GM18505 (cell line): ENCODE data around the gene SGTA.

Source experiments
- ATAC-seq: cut with Tn5 transposase; IDR thresholded peaks from one replicate; pipeline ENCODE4 v1.9.1; 2021; ENCODE audit not compliant: unreplicated experiment
- POLR2A ChIP-seq: IDR thresholded peaks from 4 replicates; pipeline ENCODE4 v1.6.1; 2011; ENCODE audit warnings: borderline replicate concordance; ENCODE audit not compliant: insufficient read depth, insufficient read length; ENCODE audit errors: extremely low read depth

Gene SGTA

DNA sequence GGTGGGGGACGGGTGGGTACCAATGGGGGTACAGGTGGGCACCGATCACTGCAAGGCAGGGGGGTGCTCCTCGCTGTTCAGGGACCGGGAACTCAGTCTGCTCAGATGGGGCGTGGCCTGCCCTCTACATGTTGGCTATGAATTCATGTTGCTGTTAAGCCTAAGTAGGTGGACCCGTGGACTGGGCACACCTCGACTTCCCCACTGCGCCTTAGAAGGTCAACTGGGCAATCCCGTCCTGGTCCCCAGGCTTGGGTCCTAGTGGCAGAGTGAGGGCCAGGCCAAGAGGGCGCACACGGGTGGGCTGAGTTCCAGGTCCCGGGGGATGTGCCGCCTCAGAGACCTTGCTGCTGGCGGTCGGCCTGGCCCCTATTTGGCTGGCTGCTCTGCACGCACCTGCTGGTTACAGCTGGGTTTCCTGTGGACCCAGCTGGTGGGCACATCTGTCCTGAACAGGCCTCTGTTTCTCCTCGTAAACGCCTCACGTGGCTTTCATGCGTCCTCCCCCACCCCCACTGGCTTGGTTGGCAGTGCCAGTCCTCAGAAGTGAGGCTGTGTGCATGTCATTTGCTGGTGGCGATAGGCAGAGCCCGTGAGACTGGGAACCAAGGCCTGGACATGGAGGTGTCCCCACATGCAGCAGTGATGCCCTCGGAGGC, 23.0 kb upstream of the SGTA start:
- no peak for ATAC-seq
- no peak for TF ChIP-seq POLR2A

DNA sequence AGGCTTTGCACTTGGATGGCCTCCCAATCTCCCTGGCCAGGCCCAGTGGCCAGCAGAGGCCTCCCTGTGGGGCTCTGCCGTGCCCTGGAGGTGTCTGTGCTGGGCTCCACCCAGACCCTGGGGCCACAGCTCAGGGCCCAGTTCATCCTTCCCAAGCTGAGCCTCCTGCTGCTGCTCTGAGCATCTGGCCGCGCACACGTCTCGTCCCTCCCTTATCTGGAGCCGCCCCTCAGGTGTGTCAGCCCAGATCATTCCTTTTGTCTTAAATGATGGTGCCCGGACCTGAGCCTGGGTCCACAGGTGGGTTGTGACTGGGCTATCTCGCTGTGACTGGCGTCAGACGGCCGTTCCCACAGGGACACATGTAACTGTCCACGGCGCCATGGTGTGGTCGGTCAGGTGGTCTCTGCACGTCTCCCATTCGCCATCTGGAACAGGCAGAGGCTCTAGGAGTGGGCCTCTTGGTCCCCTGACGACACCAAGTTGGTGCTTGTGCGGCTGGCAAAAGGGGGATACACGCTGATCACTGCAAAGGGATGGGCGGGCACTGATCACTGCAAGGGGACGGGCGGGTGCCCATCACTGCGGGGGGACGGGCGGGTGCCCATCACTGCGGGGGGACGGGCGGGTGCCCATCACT, 22.3 kb upstream of the SGTA start:
- ATAC-seq: no peak
- no peak for TF ChIP-seq POLR2A

DNA sequence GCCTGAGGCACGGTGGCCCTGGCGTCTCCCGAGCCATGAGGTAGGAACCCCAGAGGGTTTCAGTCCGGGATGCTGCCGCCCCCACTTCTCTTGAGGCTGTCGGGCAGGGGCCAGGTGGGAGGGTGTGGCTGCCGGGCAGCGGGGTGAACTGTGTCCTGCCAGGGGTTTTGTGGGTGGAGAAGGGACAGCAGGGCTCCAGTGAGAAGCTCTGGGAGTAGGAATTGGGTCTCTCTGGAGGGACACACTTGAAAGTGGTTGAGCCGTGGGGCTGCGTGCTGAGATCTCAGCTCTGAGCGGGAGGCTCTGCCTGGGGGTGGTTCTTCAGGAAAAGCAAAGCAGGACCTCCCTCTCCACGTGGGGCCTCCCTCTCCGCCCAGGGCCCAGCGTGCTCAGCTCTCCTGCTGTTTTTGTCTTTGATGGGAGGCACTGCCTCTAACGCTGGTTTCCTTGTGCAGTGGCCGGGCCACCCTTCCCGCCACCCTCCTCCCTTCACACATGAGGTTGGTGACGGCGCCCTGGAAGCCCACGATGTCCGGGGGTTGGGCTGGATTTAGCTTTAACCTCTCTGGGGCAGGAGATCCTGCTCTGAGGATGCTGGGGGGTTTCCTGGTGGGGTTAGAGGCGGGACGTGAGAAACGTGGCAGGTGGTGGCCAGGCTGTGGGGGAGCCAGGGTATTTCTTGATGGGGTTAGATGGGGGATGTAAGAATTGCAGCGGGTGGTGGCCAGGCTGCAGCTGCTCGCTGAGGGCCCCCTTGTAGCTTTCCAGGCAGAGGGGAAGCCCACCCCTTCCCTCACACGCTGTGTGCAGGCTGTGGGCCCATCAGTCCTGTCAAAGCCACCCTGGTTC, 21.3 kb upstream of the SGTA start:
- TF ChIP-seq POLR2A: no peak
- ATAC-seq: no peak

DNA sequence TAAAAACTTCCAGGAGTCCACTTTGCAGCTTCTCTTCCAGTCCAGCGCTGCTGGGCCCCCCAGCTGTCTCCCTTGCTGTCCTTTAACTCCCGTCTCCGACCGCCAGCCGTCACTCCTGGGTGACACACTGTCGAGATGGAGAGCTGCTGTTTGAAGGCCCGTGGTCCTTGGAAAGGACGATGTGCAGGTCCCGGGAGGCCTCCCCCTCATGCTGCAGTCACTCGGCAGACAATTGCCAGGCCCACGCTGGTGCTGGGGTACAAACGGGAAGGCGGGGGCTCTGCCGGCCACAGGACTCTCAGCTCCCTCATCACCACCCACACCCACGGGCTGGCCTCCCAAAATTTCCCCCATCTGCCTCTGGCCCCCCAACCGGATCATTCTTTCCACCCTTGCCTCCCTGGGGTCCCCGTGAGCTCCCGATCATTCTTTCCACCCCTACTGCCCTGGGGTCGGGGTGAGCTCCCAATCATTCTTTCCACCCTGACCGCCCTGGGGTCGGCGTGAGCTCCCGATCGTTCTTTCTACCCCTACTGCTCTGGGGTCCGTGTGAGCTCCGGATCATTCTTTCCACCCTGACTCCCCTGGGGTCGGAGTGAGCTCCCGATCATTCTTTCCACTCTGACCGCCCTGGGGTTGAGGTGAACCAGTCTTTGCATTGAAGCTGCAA, 20.5 kb upstream of the SGTA start:
- no peak for TF ChIP-seq POLR2A
- no peak for ATAC-seq

DNA sequence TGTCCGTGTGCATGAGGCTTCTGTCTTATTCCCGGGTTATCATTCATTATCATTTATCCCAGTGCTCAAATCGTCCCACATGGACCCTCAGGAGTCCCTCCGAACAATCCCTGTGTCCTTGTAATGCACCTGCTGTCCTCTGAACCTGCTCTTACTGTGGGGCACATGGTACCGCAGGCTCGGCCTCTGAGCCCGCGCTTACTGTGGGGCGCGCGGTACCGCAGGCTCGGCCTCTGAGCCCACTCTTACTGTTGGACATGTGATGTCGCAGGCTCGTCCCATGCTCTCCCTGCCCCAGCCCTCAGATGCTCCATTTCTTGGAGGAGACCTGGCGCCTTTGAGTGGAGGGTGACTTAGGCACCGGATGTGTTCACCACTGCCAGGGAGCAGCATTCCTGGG, 19.8 kb upstream of the SGTA start:
- TF ChIP-seq POLR2A: no peak

DNA sequence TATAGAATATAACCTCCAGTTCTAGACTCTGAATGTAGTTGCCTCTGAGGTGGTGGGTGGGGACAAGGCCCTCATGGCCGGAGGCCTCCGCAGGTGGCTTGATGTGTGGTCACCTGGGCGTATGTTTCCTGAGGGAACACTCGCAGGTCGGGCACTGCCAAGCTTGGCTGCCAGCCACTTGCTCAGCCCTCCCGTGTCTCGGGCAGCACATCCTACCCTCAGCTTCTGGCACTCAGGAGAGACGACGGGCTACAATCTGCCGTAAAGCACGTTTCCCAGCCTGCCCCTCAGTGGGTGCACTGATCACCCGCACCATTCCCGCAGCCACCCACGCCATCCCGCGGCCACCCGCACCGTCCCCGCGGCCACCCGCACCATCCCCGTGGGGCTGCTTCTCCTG, 17.4 kb upstream of the SGTA start:
- no peak for TF ChIP-seq POLR2A
- no peak for ATAC-seq

More for the DNA sequence above, 19.8 kb upstream of the SGTA start:
- ATAC-seq: no peak

DNA sequence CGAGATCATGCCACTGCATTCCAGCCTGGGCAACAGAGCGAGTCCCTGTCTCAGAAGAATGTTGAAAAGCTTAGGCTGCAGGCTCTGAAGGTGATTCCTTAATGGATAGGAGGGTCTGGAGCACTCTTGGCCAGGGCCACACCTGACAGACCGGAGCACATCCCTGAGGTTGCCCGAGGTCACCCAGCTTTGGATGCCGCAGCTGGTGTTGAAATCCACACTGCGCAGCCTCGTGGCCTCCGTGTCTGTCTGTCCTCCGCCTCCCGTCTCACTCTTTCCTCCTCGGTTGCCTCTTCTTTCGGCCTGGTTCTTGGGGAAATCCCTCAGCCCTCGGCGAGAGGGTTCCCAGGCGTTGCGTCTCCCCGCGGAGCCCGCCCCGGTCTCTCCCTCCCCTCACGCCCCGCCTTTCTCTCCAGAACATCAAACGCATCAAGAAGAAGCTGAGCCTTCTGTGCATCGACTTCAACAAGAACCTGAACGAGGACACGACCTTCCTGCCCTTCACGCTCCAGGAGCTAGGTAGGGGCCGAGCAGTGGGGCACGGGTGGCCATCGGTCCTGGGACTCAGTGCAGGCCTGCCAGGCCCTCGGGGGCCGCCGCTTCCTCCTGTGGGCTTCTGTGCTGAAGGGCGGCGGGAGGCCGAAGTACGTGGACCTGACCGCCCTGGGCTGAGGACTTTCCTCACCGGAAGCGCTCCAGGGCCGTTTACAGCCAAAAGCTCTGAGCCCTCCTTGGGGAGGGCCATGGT, 16.4 kb upstream of the SGTA start:
- no peak for ATAC-seq
- no peak for TF ChIP-seq POLR2A

DNA sequence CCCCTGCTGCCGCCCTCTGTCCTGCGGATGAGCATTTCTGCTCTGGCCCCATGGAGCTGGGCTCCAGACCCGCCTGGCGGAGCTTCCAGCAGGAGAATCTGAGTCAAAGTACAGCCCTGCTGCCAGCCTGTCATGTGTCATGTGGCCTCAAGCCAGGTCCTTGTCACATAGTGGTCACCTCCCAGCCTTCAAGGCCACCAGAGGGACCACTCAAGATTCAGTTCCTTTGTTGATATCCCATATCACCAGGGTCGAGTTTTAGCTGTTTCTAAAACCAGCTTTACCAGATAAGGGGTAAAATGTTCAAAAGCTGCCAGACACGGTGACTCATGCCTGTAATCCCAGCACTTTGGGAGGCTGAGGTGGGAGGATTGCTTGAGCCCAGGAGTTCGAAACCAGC, 15.7 kb upstream of the SGTA start:
- TF ChIP-seq POLR2A: no peak
- no peak for ATAC-seq

DNA sequence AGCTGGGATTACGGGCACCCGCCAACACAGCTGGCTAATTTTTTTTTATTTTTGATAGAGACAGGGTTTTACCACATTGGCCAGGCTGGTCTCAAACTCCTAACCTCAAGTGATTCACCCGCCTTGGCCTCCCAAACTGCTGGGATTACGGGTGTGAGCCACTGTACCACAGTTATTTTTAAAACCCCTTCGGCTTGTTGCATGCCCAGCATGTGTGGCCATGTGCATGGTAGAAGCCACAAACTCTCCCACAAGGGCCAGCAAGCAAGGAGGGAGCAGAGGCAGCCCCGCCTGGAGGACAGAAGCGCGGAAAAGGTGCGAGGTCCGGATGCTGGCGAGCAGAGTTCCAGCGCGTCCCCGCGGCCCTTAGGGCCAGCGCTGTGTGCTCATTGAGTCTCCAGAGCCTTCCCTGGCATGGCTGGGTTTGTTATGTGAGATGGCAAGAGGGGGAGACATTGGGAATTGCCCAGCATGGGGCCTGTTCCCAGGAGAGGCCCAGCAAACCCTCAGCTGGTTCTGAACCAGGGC, 15.1 kb upstream of the SGTA start:
- ATAC-seq: no peak
- TF ChIP-seq POLR2A: no peak

DNA sequence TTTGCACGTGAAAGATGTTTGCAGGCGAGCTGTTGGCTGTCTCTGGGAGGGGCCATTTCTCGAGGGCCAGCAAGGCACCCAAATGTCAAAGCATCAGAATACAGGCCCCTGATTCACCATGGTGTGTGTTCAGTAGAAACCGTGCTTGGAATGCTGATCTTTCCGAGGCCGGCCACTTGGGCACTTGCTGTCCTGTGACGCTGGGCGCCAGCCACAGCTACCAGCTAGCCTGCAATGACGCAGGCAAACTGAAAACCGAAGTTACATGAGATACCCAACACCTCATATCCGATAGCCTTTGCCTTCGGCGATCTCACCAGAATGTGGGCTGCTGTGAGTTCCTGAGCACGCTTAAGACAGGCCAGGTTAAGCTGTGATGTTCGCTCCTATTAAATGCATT, 14.2 kb upstream of the SGTA start:
- ATAC-seq: no peak
- TF ChIP-seq POLR2A: no peak

DNA sequence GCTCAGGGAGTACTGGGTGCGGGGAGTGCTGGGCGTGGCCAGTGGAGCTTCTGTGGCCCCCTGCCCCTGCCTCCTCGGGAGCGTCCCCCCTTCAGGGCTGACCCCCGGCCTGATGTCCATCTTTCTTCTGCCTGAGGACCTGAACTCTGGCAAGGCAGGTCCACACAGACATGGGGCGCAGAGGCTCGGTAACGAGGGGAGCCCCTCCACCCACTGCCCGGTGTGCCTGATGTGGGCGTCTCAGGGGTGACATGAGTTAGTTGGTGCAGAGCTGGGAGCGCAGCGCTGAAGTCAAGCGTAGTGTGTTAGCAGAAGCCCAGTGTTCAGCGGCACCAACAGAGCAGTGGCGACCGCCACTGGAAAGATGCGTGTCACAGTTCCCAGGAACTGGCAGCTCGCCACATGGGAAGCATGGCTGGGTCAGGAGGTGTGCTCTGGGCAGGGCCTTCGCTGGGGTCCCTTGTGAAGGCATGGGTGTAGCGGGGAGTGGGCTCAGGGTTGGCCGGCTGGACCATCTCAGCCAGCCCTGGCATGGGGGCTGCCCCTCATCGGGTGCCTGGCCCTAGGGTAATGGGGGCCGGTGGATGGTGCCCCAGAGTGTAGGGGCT, 13.7 kb upstream of the SGTA start:
- TF ChIP-seq POLR2A: no peak
- ATAC-seq: no peak
